Naive thymus-derived CD4-positive, alpha-beta T cell (primary cell): Measurements from ENCODE around the gene ASB4. TPM values are rescaled to one million over a fixed set of nuclear protein-coding genes. Genes with fewer than 3 reads are reported as not detected.

ENCODE experiments used
- ATAC-seq: fragments of 150-1000 bp; cut with Tn5 transposase; 2 replicates; pipeline ENCODE4 v1.10.0; 2021; ENCODE audit warnings: mild to moderate bottlenecking, moderate library complexity
- CTCF ChIA-PET: fragments of 350-600 bp; sonication (Branson Sonifier 250); formaldehyde crosslinking; loops from one replicate; lab custom pipeline; 2021; ENCODE audit warnings: antibody characterized with exemption; lab: Charles Lee
- POLR2A ChIA-PET: fragments of 350-600 bp; sonication (Branson Sonifier 250); formaldehyde crosslinking; loops from one replicate; lab custom pipeline; 2021; ENCODE audit warnings: antibody characterized with exemption, inconsistent platforms; lab: Charles Lee
- DNase-seq, 9 donors: peaks; one replicate each; pipeline versions ENCODE4 v3.0.0 to v3.0.0-alpha.2; 2020 to 2022; ENCODE audit warnings: mixed read lengths in 1 of 9
- H3K27ac ChIP-seq: one replicate; pipeline ENCODE4 v1.7.0; 2013; ENCODE audit warnings: mild to moderate bottlenecking, low read depth, low read length, moderate library complexity
- H3K27me3 ChIP-seq, 2 donors: one replicate each; pipeline ENCODE4 v1.7.0; 2013; ENCODE audit warnings: low read length in 2 of 2, mild to moderate bottlenecking in 2 of 2, moderate library complexity in 2 of 2; ENCODE audit not compliant: control insufficient read depth in 2 of 2, insufficient read depth in 2 of 2
- H3K36me3 ChIP-seq, 3 experiments: 1 replicate in 2 of 3; 2 replicates in 1 of 3; pipeline ENCODE4 v1.7.0; 2013; ENCODE audit warnings: low read length in 3 of 3, mild to moderate bottlenecking in 3 of 3, moderate library complexity in 1 of 3; ENCODE audit not compliant: insufficient read depth in 3 of 3, control insufficient read depth in 2 of 3
- H3K4me1 ChIP-seq, 2 donors: one replicate each; pipeline ENCODE4 v1.7.0; 2013; ENCODE audit warnings: low read length in 2 of 2, mild to moderate bottlenecking in 2 of 2, moderate library complexity in 1 of 2; ENCODE audit not compliant: control insufficient read depth in 2 of 2, insufficient read depth in 2 of 2
- H3K4me3 ChIP-seq: 2 replicates; pipeline ENCODE4 v1.7.0; 2013; ENCODE audit warnings: mild to moderate bottlenecking, low read length
- H3K9me3 ChIP-seq, 3 experiments: 1 replicate in 2 of 3; 2 replicates in 1 of 3; pipeline ENCODE4 v1.7.0; 2013; ENCODE audit warnings: low read length in 3 of 3; ENCODE audit not compliant: control insufficient read depth in 2 of 3
- H3K27ac Mint-ChIP-seq, 9 donors: one replicate each; pipeline ENCODE4 v1.8.0; 2020 to 2022; ENCODE audit warnings: mixed read lengths in 9 of 9, mild to moderate bottlenecking in 8 of 9, moderate library complexity in 5 of 9, inconsistent platforms in 2 of 9
- H3K27me3 Mint-ChIP-seq, 5 donors: one replicate each; pipeline ENCODE4 v1.8.0; 2021 to 2022; ENCODE audit warnings: mixed read lengths in 5 of 5, mild to moderate bottlenecking in 1 of 5
- H3K36me3 Mint-ChIP-seq, 5 donors: one replicate each; pipeline ENCODE4 v1.8.0; 2020 to 2022; ENCODE audit warnings: mixed read lengths in 5 of 5, mild to moderate bottlenecking in 3 of 5, inconsistent platforms in 1 of 5
- H3K4me1 Mint-ChIP-seq, 7 donors: one replicate each; pipeline ENCODE4 v1.8.0; 2020 to 2022; ENCODE audit warnings: mixed read lengths in 7 of 7, mild to moderate bottlenecking in 3 of 7, inconsistent platforms in 1 of 7
- H3K4me3 Mint-ChIP-seq, 10 donors: one replicate each; pipeline ENCODE4 v1.8.0; 2020 to 2022; ENCODE audit warnings: mild to moderate bottlenecking in 10 of 10, mixed read lengths in 10 of 10, moderate library complexity in 6 of 10, inconsistent platforms in 2 of 10
- H3K9me3 Mint-ChIP-seq, 11 donors: one replicate each; pipeline ENCODE4 v1.8.0; 2020 to 2022; ENCODE audit warnings: mixed read lengths in 11 of 11, mild to moderate bottlenecking in 4 of 11, inconsistent platforms in 1 of 11, moderate library complexity in 1 of 11
- intact Hi-C, 2 donors: fragments of 100-400 bp; cut with micrococcal nuclease; formaldehyde crosslinking; loops; one replicate each; pipeline ENCODE4 v1.15.1; 2023
- polyA plus RNA-seq, 2 donors: library from polyadenylated mRNA; unstranded; fragments of 300-500 nt; fragmentation: Illumina TruSeq; gene quantifications; one replicate each; pipeline ENCODE4 v1.2.3, GENCODE V29; 2021
- total RNA-seq, 6 experiments: library from RNA in 5 of 6; stranded (reverse) in 5 of 6; gene quantifications; 1 replicate in 5 of 6; 2 replicates in 1 of 6; pipeline ENCODE4 v1.2.3 and lab custom pipeline; 2021 to 2026

The ASB4 gene
- total and polyA plus RNA-seq, 7 experiments from 2014 or later = not detected

- CTCF ChIA-PET = no interaction called here
- peaks cover 0 to 32% (median 22%) of the 10 kb centered on the region in 5 donors for H3K27me3 Mint-ChIP-seq
- Histone ChIP-seq H3K4me1 (no peaks in the 10 kb centered on the region), H3K27ac (no peak overlapping the region), H3K36me3 (no peaks in the 10 kb centered on the region), H3K4me3 (no peak overlapping the region), H3K9me3 (no peaks in the 10 kb centered on the region), H3K27me3 (no peaks in the 10 kb centered on the region)
- peaks cover 0 to 5% (median 0%) of the 10 kb centered on the region in 11 donors for H3K9me3 Mint-ChIP-seq
- ATAC-seq (no peak), DNase-seq (no peak)
- no peaks in the 10 kb centered on the region for H3K36me3 Mint-ChIP-seq
- no peaks in the 10 kb centered on the region for H3K4me1 Mint-ChIP-seq
- no peak overlapping the region for H3K27ac Mint-ChIP-seq
- POLR2A ChIA-PET = no interaction called here
- intact Hi-C loops = no loop called here
- H3K4me3 Mint-ChIP-seq = no peak overlapping the region
These were observed 51.7 kb downstream of the ASB4 start for GRCh38 chr7:95537468-95537867.

- ATAC-seq = no peak
- no peaks in the 10 kb centered on the region for H3K36me3 Mint-ChIP-seq
- no peaks in the 10 kb centered on the region for H3K4me1 ChIP-seq
- DNase-seq = no peak
- H3K27ac ChIP-seq = no peak overlapping the region
- H3K4me3 Mint-ChIP-seq = no peak overlapping the region
- no peak overlapping the region for H3K4me3 ChIP-seq
- no peaks in the 10 kb centered on the region for H3K4me1 Mint-ChIP-seq
- no peak overlapping the region for H3K27ac Mint-ChIP-seq
- H3K27me3 ChIP-seq = no peaks in the 10 kb centered on the region
- CTCF ChIA-PET = no interaction called here
- H3K9me3 Mint-ChIP-seq = peaks cover 0 to 3% (median 0%) of the 10 kb centered on the region in 11 donors
- intact Hi-C loops = no loop called here
- POLR2A ChIA-PET = no interaction called here
- peaks cover 0 to 29% (median 23%) of the 10 kb centered on the region in 5 donors for H3K27me3 Mint-ChIP-seq
- no peaks in the 10 kb centered on the region for H3K9me3 ChIP-seq
- H3K36me3 ChIP-seq = no peaks in the 10 kb centered on the region
These were observed 53.7 kb downstream of the ASB4 start for GRCh38 chr7:95539426-95539825.

- CTCF ChIA-PET = no interaction called here
- POLR2A ChIA-PET = no interaction called here
These were observed 54.6 kb downstream of the ASB4 start for GRCh38 chr7:95540366-95540765.

GRCh38 chr7:95543312-95543711 is 57.6 kb downstream of the ASB4 start:
- Histone ChIP-seq H3K4me3 (no peak overlapping the region), H3K36me3 (no peaks in the 10 kb centered on the region), H3K9me3 (no peaks in the 10 kb centered on the region), H3K27me3 (no peaks in the 10 kb centered on the region), H3K4me1 (no peaks in the 10 kb centered on the region), H3K27ac (no peak overlapping the region)
- ATAC-seq (no peak), DNase-seq (no peak)
- Mint-ChIP-seq H3K4me1 (peaks cover 0 to 2% (median 0%) of the 10 kb centered on the region in 7 donors), H3K4me3 (no peak overlapping the region), H3K27me3 (peaks cover 5 to 26% (median 18%) of the 10 kb centered on the region in 5 donors), H3K36me3 (no peaks in the 10 kb centered on the region), H3K9me3 (no peaks in the 10 kb centered on the region), H3K27ac (no peak overlapping the region)
- POLR2A ChIA-PET = no interaction called here
- intact Hi-C loops = no loop called here
- CTCF ChIA-PET = no interaction called here

More at GRCh38 chr7:95540366-95540765, 54.6 kb downstream of the ASB4 start:
- Histone ChIP-seq H3K4me1 (no peaks in the 10 kb centered on the region), H3K4me3 (no peak overlapping the region), H3K27me3 (no peaks in the 10 kb centered on the region), H3K36me3 (no peaks in the 10 kb centered on the region), H3K9me3 (no peaks in the 10 kb centered on the region), H3K27ac (no peak overlapping the region)
- Mint-ChIP-seq H3K4me1 (peaks cover 0 to 1% (median 0%) of the 10 kb centered on the region in 7 donors), H3K27ac (no peak overlapping the region), H3K27me3 (peaks cover 2 to 26% (median 21%) of the 10 kb centered on the region in 5 donors), H3K4me3 (no peak overlapping the region), H3K36me3 (no peaks in the 10 kb centered on the region), H3K9me3 (no peaks in the 10 kb centered on the region)
- ATAC-seq (no peak), DNase-seq (no peak)
- intact Hi-C loops = no loop called here

- POLR2A ChIA-PET = no interaction called here
- no peak overlapping the region for H3K4me3 ChIP-seq
- Mint-ChIP-seq H3K27ac (no peak overlapping the region), H3K4me3 (no peak overlapping the region), H3K27me3 (peaks cover 5 to 22% (median 18%) of the 10 kb centered on the region in 5 donors), H3K36me3 (no peaks in the 10 kb centered on the region), H3K9me3 (no peaks in the 10 kb centered on the region), H3K4me1 (peaks cover 0 to 2% (median 0%) of the 10 kb centered on the region in 7 donors)
- H3K4me1 ChIP-seq = no peaks in the 10 kb centered on the region
- ATAC-seq = no peak
- CTCF ChIA-PET = no interaction called here
- DNase-seq = no peak
- H3K9me3 ChIP-seq = no peaks in the 10 kb centered on the region
- intact Hi-C loops = no loop called here
- no peaks in the 10 kb centered on the region for H3K36me3 ChIP-seq
- no peak overlapping the region for H3K27ac ChIP-seq
- no peaks in the 10 kb centered on the region for H3K27me3 ChIP-seq
These were observed 58.4 kb downstream of the ASB4 start for GRCh38 chr7:95544171-95544570.

- intact Hi-C loops = no loop called here
- DNase-seq (no peak), ATAC-seq (no peak)
- POLR2A ChIA-PET = no interaction called here
- peaks cover 0 to 2% (median 0%) of the 10 kb centered on the region in 7 donors for H3K4me1 Mint-ChIP-seq
- H3K9me3 Mint-ChIP-seq = no peaks in the 10 kb centered on the region
- Histone ChIP-seq H3K4me1 (no peaks in the 10 kb centered on the region), H3K27me3 (no peaks in the 10 kb centered on the region), H3K4me3 (no peak overlapping the region), H3K27ac (no peak overlapping the region), H3K36me3 (no peaks in the 10 kb centered on the region), H3K9me3 (no peaks in the 10 kb centered on the region)
- CTCF ChIA-PET = no interaction called here
- H3K27ac Mint-ChIP-seq = no peak overlapping the region
- peaks cover 5 to 21% (median 13%) of the 10 kb centered on the region in 5 donors for H3K27me3 Mint-ChIP-seq
- H3K4me3 Mint-ChIP-seq = no peak overlapping the region
- no peaks in the 10 kb centered on the region for H3K36me3 Mint-ChIP-seq
These were observed 59.4 kb downstream of the ASB4 start for GRCh38 chr7:95545007-95545615.

GRCh38 chr7:95545673-95546072 is 59.9 kb downstream of the ASB4 start:
- CTCF ChIA-PET = no interaction called here
- Histone ChIP-seq H3K4me3 (no peak overlapping the region), H3K36me3 (no peaks in the 10 kb centered on the region), H3K4me1 (no peaks in the 10 kb centered on the region), H3K9me3 (no peaks in the 10 kb centered on the region), H3K27me3 (no peaks in the 10 kb centered on the region), H3K27ac (no peak overlapping the region)
- POLR2A ChIA-PET = no interaction called here
- DNase-seq (no peak), ATAC-seq (no peak)
- H3K27me3 Mint-ChIP-seq = peaks cover 5 to 21% (median 7%) of the 10 kb centered on the region in 5 donors
- no peaks in the 10 kb centered on the region for H3K9me3 Mint-ChIP-seq
- intact Hi-C loops = no loop called here
- H3K27ac Mint-ChIP-seq = no peak overlapping the region
- peaks cover 0 to 2% (median 0%) of the 10 kb centered on the region in 7 donors for H3K4me1 Mint-ChIP-seq
- H3K4me3 Mint-ChIP-seq = no peak overlapping the region
- H3K36me3 Mint-ChIP-seq = no peaks in the 10 kb centered on the region
